PC-3 (cell line): ENCODE data around the gene KREMEN2. TPM values are rescaled to one million over a fixed set of nuclear protein-coding genes. Genes with fewer than 3 reads are reported as not detected.

Experiments
- ATAC-seq: fragments of 200-7000 bp; cut with Tn5 transposase; 2 replicates; pipeline ENCODE4 v1.9.1; 2020; ENCODE audit warnings: mild to moderate bottlenecking, moderate library complexity
- BruUV-seq: library from RNA; stranded (reverse); fragments of 400-500 nt; replicated peaks from 2 replicates; lab custom pipeline; 2021; lab: Mats Ljungman, UMichigan
- CTCF ChIA-PET: fragments of 300-600 bp; sonication (Branson Sonifier 250); formaldehyde crosslinking; loops from one replicate; lab custom pipeline; 2022; ENCODE audit warnings: antibody characterized with exemption; lab: Charles Lee
- POLR2A ChIA-PET: fragments of 300-600 bp; sonication (Branson Sonifier 250); formaldehyde crosslinking; loops from one replicate; lab custom pipeline; 2022; ENCODE audit warnings: antibody characterized with exemption; ENCODE audit not compliant: unreplicated experiment; lab: Charles Lee
- DNase-seq: peaks from one replicate; pipeline ENCODE4 v3.0.0-alpha.2; 2015
- H2AFZ ChIP-seq: fragments of 300-600 bp; sonication (generic); 2 replicates; pipeline ENCODE4 v1.6.0; 2016; ENCODE audit warnings: antibody characterized with exemption, low read length
- H3F3A ChIP-seq: fragments of 300-600 bp; sonication (generic); one replicate; pipeline ENCODE4 v1.6.0; 2017; ENCODE audit warnings: antibody characterized with exemption, low read length, control low read depth, mild to moderate bottlenecking; ENCODE audit not compliant: unreplicated experiment
- H3K27ac ChIP-seq: fragments of 300-600 bp; sonication (generic); 2 replicates; pipeline ENCODE4 v1.5.1; 2016; ENCODE audit warnings: mild to moderate bottlenecking, low read length
- H3K27me3 ChIP-seq: fragments of 300-600 bp; sonication (generic); 2 replicates; pipeline ENCODE4 v1.6.1; 2016; ENCODE audit warnings: low read length, mixed read lengths
- H3K36me3 ChIP-seq: fragments of 300-600 bp; sonication (generic); 2 replicates; pipeline ENCODE4 v1.6.1; 2016; ENCODE audit warnings: low read depth, mixed run types, low read length, mixed read lengths
- H3K4me1 ChIP-seq: fragments of 300-600 bp; sonication (generic); 2 replicates; pipeline ENCODE4 v1.5.1; 2016; ENCODE audit warnings: low read length; ENCODE audit not compliant: insufficient read depth
- H3K4me2 ChIP-seq: fragments of 300-600 bp; sonication (generic); 2 replicates; pipeline ENCODE4 v1.6.0; 2016; ENCODE audit warnings: low read length
- H3K4me3 ChIP-seq: fragments of 300-600 bp; sonication (generic); 2 replicates; pipeline ENCODE4 v1.5.1; 2016; ENCODE audit warnings: mild to moderate bottlenecking, low read length, mixed read lengths
- H3K79me2 ChIP-seq: fragments of 300-600 bp; sonication (generic); 2 replicates; pipeline ENCODE4 v1.6.1; 2017; ENCODE audit warnings: low read length, mixed read lengths
- H3K9ac ChIP-seq: fragments of 300-600 bp; sonication (generic); 2 replicates; pipeline ENCODE4 v1.6.0; 2016; ENCODE audit warnings: mild to moderate bottlenecking, low read length
- H3K9me2 ChIP-seq: fragments of 300-600 bp; sonication (generic); replicated peaks from 2 replicates; pipeline ENCODE4 v1.6.1; 2016; ENCODE audit warnings: mixed run types, low read length, mixed read lengths
- H3K9me3 ChIP-seq: fragments of 300-600 bp; sonication (generic); 2 replicates; pipeline ENCODE4 v1.6.1; 2016; ENCODE audit warnings: low read length, mixed read lengths
- H4K20me1 ChIP-seq: fragments of 300-600 bp; sonication (generic); 2 replicates; pipeline ENCODE4 v1.6.1; 2016; ENCODE audit warnings: low read length, mixed read lengths
- EZH2 ChIP-seq: fragments of 300-600 bp; sonication (generic); IDR thresholded peaks from one replicate; pipeline ENCODE4 v1.6.1; 2017; ENCODE audit warnings: antibody characterized with exemption, mild to moderate bottlenecking, low read length; ENCODE audit not compliant: unreplicated experiment
- EZH2phosphoT487 ChIP-seq: fragments of 300-600 bp; sonication (generic); IDR thresholded peaks from 2 replicates; pipeline ENCODE4 v1.6.1; 2018; ENCODE audit warnings: mild to moderate bottlenecking, antibody characterized with exemption, low read length, borderline replicate concordance
- intact Hi-C: fragments of 100-400 bp; cut with micrococcal nuclease; formaldehyde crosslinking; loops from 2 replicates; pipeline ENCODE4 v1.9.0; 2023
- total RNA-seq: library from RNA; depleted of rRNA; stranded (reverse); fragments of >200 nt; gene quantifications from 2 replicates; pipeline ENCODE4 v1.2.3, GENCODE V29; 2014
- TF ChIP-seq, protein P1 (sequence below): fragments of 300-600 bp; sonication (generic); conservative IDR thresholded peaks from 2 replicates; pipeline ENCODE4 v1.5.1; 2017; ENCODE audit warnings: antibody characterized with exemption, low read depth, mild to moderate bottlenecking, low read length

Gene KREMEN2
- total RNA-seq, 1 experiment from 2014 or later: 3.6 TPM

DNA sequence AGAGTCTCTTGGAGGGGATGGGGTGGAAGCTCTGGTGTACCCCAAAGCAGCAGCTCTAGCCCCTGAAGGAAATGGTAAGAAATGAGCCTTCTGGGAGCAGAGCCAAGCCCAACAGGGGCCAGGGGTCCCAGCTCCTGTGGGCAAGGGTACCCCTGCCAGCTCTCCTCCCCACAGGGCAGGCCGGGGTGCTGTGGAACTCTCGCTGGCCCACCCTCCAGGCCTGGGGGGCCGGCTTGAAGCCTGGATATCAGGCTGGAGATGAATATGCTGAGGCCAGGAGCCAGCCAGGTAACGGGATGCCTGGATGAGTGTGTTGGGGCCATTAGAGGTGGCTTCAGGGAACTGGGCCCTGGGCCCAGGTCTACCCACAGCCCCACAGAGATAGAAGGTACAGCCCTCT is 36.5 kb downstream of the KREMEN2 start:
- H3F3A ChIP-seq: no peaks in the 10 kb centered on the region
- BruUV-seq: no TSS peak
- ChIA-PET POLR2A (no interaction called here), CTCF (no interaction called here)
- DNase-seq (no peak), ATAC-seq (no peak)
- H3K4me2 ChIP-seq: no peak overlapping the region
- no peak overlapping the region for H3K27ac ChIP-seq
- no peaks in the 10 kb centered on the region for H3K27me3 ChIP-seq
- H3K36me3 ChIP-seq: no peaks in the 10 kb centered on the region
- no peaks in the 10 kb centered on the region for H3K9me2 ChIP-seq
- no peaks in the 10 kb centered on the region for H3K9me3 ChIP-seq
- 0 out of 2 replicates have a peak, but pooled peaks cover 3% of the 10 kb centered on the region for H3K79me2 ChIP-seq
- no peaks in the 10 kb centered on the region for H4K20me1 ChIP-seq
- H3K4me3 ChIP-seq: no peak overlapping the region
- no peaks in the 10 kb centered on the region for H3K4me1 ChIP-seq
- intact Hi-C loops: no loop called here
- H3K9ac ChIP-seq: no peak overlapping the region
- H2AFZ ChIP-seq: no peak overlapping the region
- TF ChIP-seq, protein P1, sequence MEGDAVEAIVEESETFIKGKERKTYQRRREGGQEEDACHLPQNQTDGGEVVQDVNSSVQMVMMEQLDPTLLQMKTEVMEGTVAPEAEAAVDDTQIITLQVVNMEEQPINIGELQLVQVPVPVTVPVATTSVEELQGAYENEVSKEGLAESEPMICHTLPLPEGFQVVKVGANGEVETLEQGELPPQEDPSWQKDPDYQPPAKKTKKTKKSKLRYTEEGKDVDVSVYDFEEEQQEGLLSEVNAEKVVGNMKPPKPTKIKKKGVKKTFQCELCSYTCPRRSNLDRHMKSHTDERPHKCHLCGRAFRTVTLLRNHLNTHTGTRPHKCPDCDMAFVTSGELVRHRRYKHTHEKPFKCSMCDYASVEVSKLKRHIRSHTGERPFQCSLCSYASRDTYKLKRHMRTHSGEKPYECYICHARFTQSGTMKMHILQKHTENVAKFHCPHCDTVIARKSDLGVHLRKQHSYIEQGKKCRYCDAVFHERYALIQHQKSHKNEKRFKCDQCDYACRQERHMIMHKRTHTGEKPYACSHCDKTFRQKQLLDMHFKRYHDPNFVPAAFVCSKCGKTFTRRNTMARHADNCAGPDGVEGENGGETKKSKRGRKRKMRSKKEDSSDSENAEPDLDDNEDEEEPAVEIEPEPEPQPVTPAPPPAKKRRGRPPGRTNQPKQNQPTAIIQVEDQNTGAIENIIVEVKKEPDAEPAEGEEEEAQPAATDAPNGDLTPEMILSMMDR: no peak
- no peak for TF ChIP-seq EZH2
- TF ChIP-seq EZH2phosphoT487: no peak

DNA sequence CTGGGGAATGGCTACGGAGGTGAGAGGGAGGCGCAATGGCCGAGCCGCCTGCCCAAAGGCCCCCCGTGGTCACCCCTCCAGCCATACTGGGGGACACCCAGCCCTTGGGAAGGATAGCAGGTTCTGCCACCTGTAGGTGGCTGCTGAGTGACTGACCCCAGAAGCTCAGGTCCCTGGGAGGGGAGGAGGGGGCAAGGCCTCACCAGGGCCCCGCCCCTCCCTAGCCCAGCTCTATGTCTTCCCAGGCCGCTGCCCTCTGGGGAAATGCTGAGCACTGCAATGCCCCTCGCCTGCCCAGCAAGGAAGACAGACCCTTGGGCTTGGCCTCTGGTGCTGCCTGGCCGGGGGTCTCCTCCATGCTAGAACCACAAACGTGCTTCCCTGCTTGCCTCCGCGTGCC is 37.2 kb downstream of the KREMEN2 start:
- ChIA-PET CTCF (no interaction called here), POLR2A (no interaction called here)
- Histone ChIP-seq H3K27ac (no peak overlapping the region), H3K4me3 (no peak overlapping the region), H2AFZ (no peak overlapping the region), H3K27me3 (no peaks in the 10 kb centered on the region), H3F3A (no peaks in the 10 kb centered on the region), H3K9ac (no peak overlapping the region), H3K9me2 (no peaks in the 10 kb centered on the region), H3K9me3 (no peaks in the 10 kb centered on the region), H3K4me2 (no peak overlapping the region), H3K4me1 (no peaks in the 10 kb centered on the region), H4K20me1 (no peaks in the 10 kb centered on the region), H3K79me2 (0 out of 2 replicates have a peak, but pooled peaks cover 3% of the 10 kb centered on the region), H3K36me3 (no peaks in the 10 kb centered on the region)
- no peak for ATAC-seq
- intact Hi-C loops: no loop called here
- DNase-seq: no peak
- BruUV-seq: no TSS peak
- TF ChIP-seq EZH2 (no peak), EZH2phosphoT487 (no peak)
- TF ChIP-seq, protein P1: no peak

DNA sequence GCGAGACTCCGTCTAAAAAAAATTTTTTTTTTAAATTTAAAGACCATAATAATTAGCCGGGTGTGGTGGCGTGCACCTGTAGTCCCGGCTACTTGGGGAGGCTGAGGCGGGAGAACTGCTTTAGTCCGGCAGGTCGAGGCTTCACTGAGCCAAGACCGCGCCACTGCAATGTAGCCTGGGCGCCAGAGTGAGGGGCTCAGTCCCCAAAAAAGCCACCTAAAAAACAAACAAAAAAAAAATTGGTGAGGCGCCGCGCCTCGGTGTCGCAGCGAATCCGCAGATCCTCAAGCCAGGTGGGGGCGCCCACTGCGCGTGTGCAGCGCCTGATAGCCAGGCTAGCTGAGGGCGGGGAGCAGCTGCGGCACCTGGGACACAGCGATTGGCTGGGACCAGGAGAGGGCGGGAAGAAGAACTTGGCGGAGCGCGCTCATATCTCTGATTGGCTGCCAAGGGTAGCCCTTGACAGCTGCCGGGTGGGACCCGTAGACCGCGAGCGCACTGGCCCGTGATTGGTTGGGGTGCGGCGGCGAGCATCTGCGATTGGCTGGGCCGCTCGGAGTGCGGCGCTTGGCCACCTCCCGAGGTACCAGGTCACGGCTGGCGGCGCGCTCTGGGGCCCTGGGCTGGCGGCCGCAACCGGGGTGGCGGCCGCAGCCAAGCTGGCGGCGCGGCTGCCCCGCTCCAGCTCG is 39.7 kb downstream of the KREMEN2 start:
- Histone ChIP-seq H3K27ac (no peak overlapping the region), H3K4me2 (peak overlapping the region; percentile 78), H3K9me2 (no peaks in the 10 kb centered on the region), H3K4me1 (peaks cover 8% of the 10 kb centered on the region), H3K36me3 (no peaks in the 10 kb centered on the region), H3F3A (no peaks in the 10 kb centered on the region), H2AFZ (peak overlapping the region; percentile 57; the same call in 1 of the 2 replicates), H3K9ac (no peak overlapping the region), H3K4me3 (peak overlapping the region; percentile 59), H4K20me1 (no peaks in the 10 kb centered on the region), H3K27me3 (no peaks in the 10 kb centered on the region), H3K9me3 (no peaks in the 10 kb centered on the region), H3K79me2 (0 out of 2 replicates have a peak, but pooled peaks cover 3% of the 10 kb centered on the region)
- POLR2A ChIA-PET: interaction anchor here (0.6 to 1.2 kb wide), 3 partner anchors 16 to 1043 kb away, joined by 3 to 10 read pairs (median 5); partner anchors contain the start of gene TNFRSF12A
- peak; percentile 97 for DNase-seq
- ATAC-seq: peak; percentile 96
- CTCF ChIA-PET: interaction anchor here (0.9 to 1.5 kb wide), 2 partner anchors 24 to 28 kb away, joined by 3 to 14 read pairs; no protein-coding TSS in a partner anchor
- no TSS peak for BruUV-seq
- intact Hi-C loops: loop anchor here (2.0 kb wide), 1 partner anchor 25 kb away; no protein-coding TSS in a partner anchor
- TF ChIP-seq, protein P1: peak; percentile 62
- TF ChIP-seq EZH2phosphoT487 (no peak), EZH2 (no peak)
